Neural crest cell (in vitro differentiated cells): ENCODE measurements around the gene CYP2A13. TPM values are rescaled to one million over a fixed set of nuclear protein-coding genes. Genes with fewer than 3 reads are reported as not detected.
"Not testable (repeated sequence)": the region's sequence is repeated elsewhere in the genome, so short reads cannot be mapped to it uniquely, and the experiment has no call there.

Experiments used
- DNase-seq: peaks from one replicate; pipeline ENCODE4 v3.0.0; 2021; ENCODE audit warnings: low read depth, mixed read lengths, low spot score
- H3K27ac Mint-ChIP-seq: one replicate; pipeline ENCODE4 v1.8.0; 2021; ENCODE audit warnings: mild to moderate bottlenecking, mixed read lengths; ENCODE audit not compliant: unreplicated experiment
- H3K27me3 Mint-ChIP-seq: 2 replicates; pipeline ENCODE4 v1.8.0; 2021; ENCODE audit warnings: low read depth, mild to moderate bottlenecking, mixed read lengths
- H3K36me3 Mint-ChIP-seq: 2 replicates; pipeline ENCODE4 v1.8.0; 2021; ENCODE audit warnings: low read depth, mild to moderate bottlenecking, mixed read lengths
- H3K4me1 Mint-ChIP-seq: 2 replicates; pipeline ENCODE4 v1.8.0; 2021; ENCODE audit warnings: mixed read lengths
- H3K4me3 Mint-ChIP-seq: one replicate; pipeline ENCODE4 v1.8.0; 2021; ENCODE audit warnings: mild to moderate bottlenecking, mixed read lengths
- H3K9me3 Mint-ChIP-seq: 2 replicates; pipeline ENCODE4 v1.8.0; 2021; ENCODE audit warnings: mixed read lengths
- total RNA-seq: library from RNA; stranded (reverse); gene quantifications from 2 replicates; pipeline ENCODE4 v1.2.1, GENCODE V29; 2021
- TF ChIP-seq, protein P1 (sequence below): fragments of 200-600 bp; sonication (generic); conservative IDR thresholded peaks from 2 replicates; pipeline ENCODE4 v1.5.0; 2021; ENCODE audit warnings: antibody characterized with exemption, mild to moderate bottlenecking

Gene CYP2A13
- total RNA-seq, 1 donor from 2014 or later: not detected

DNA sequence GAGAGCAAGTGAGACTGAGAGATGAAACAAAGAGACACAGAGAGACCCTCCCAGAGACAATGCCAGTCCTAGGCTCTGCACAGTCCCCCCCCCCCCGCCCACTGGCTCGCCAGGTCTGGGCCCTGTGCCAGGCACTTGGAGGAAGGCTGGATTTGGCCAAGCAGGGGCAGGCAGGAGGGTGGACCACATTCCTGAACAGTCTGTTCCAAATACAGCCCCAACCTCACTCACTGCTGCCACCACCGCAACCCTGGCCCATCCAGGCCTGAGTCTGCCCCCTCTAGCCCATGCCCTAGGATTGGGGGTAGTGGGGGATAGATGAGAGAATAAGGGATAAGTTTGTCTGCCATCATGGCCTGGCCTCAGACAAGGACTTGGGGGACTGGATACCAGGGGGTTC is 45.0 kb downstream of the CYP2A13 start:
- Mint-ChIP-seq H3K27ac (no peak overlapping the region), H3K36me3 (no peaks in the 10 kb centered on the region), H3K4me3 (no peak overlapping the region), H3K4me1 (peaks cover 4% of the 10 kb centered on the region), H3K9me3 (no peaks in the 10 kb centered on the region), H3K27me3 (peaks cover 45% of the 10 kb centered on the region)
- no peak for DNase-seq
- TF ChIP-seq, protein P1, sequence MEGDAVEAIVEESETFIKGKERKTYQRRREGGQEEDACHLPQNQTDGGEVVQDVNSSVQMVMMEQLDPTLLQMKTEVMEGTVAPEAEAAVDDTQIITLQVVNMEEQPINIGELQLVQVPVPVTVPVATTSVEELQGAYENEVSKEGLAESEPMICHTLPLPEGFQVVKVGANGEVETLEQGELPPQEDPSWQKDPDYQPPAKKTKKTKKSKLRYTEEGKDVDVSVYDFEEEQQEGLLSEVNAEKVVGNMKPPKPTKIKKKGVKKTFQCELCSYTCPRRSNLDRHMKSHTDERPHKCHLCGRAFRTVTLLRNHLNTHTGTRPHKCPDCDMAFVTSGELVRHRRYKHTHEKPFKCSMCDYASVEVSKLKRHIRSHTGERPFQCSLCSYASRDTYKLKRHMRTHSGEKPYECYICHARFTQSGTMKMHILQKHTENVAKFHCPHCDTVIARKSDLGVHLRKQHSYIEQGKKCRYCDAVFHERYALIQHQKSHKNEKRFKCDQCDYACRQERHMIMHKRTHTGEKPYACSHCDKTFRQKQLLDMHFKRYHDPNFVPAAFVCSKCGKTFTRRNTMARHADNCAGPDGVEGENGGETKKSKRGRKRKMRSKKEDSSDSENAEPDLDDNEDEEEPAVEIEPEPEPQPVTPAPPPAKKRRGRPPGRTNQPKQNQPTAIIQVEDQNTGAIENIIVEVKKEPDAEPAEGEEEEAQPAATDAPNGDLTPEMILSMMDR: no peak

GRCh38 chr19:41134616-41135015 is 46.4 kb downstream of the CYP2A13 start:
- Mint-ChIP-seq H3K36me3 (no peaks in the 10 kb centered on the region), H3K27me3 (peaks cover 37% of the 10 kb centered on the region), H3K4me1 (peaks cover 4% of the 10 kb centered on the region), H3K27ac (no peak overlapping the region), H3K4me3 (peak overlapping the region; percentile 65), H3K9me3 (no peaks in the 10 kb centered on the region)
- no peak for DNase-seq
- TF ChIP-seq, protein P1: no peak

DNA sequence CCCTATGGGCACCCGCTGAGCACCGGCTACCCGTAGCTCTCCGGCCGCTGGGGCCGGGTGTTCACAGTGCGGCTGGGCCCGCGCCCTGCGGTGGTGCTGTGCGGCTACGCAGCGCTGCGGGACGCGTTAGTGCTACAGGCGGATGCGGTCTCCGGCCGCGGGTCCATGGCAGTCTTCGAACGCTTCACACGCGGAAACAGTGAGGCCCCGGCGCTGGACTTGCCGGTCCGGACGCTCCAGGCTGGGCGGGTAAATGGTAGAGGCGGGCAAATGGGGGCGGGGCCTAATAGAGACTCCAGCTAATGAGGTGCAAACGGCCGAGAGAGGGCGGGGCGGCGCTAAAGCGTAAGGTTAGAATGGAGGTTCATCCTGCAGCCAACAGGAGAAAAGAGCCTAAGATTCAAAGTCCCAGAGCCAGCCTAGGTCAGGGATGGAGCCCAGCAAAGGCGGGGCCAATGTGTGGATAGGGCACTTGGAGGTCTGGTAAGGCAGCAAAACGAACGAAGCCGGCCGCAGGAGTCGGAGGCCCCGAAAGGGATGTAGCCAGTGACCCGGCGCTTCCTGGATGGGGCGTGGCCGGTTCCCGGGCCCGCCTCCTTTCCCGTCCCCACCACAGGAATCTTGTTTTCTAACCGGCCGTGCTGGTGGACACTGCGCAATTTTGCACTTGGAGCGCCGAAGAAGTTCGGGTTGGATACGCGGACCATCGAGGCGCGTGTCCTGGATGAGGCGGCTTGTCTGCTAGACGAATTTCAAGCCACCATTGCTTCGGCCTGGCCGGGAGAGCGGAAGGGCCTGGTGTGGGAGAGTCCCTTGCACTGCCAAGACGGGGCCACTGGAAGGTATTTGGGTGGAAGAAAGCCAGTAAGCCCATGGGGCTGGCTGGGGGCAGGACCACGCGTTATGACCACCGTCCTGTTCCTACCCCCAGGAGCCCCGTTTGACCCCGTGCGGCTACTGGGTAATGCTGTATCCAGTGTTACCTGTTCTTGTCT is 47.4 kb downstream of the CYP2A13 start:
- not testable (repeated sequence) for H3K9me3 Mint-ChIP-seq

GRCh38 chr19:41136636-41137455 is 48.6 kb downstream of the CYP2A13 start:
- TF ChIP-seq, protein P1: no peak
- peaks cover 4% of the 10 kb centered on the region for H3K4me1 Mint-ChIP-seq
- no peaks in the 10 kb centered on the region for H3K9me3 Mint-ChIP-seq
- H3K4me3 Mint-ChIP-seq: peak overlapping the region; percentile 41
- H3K27me3 Mint-ChIP-seq: peaks cover 31% of the 10 kb centered on the region
- no peak overlapping the region for H3K27ac Mint-ChIP-seq
- DNase-seq: no peak
- no peaks in the 10 kb centered on the region for H3K36me3 Mint-ChIP-seq

More for the DNA sequence above, 47.4 kb downstream of the CYP2A13 start:
- DNase-seq: peak; percentile 61
- not testable (repeated sequence) for H3K36me3 Mint-ChIP-seq, H3K4me1 Mint-ChIP-seq
- Mint-ChIP-seq H3K27me3 (peaks cover 34% of the 10 kb centered on the region), H3K27ac (peak overlapping the region; percentile 96), H3K4me3 (peak overlapping the region; percentile 93)
- TF ChIP-seq, protein P1: peak; percentile 16

GRCh38 chr19:41144403-41144802 is 56.2 kb downstream of the CYP2A13 start:
- Mint-ChIP-seq H3K27me3 (peaks cover 21% of the 10 kb centered on the region), H3K27ac (no peak overlapping the region), H3K4me3 (no peak overlapping the region), H3K9me3 (no peaks in the 10 kb centered on the region), H3K36me3 (no peaks in the 10 kb centered on the region), H3K4me1 (no peaks in the 10 kb centered on the region)
- peak; percentile 80 for DNase-seq
- TF ChIP-seq, protein P1: peak; percentile 82
